ENCODE measurements around the gene PMVK. TPM values are rescaled to one million over a fixed set of nuclear protein-coding genes. Genes with fewer than 3 reads are reported as not detected.

Gene PMVK
- total RNA-seq, 4 donors from 2014 or later: 9.0 to 19.8 (median 15.6) TPM

- H3K36me3 ChIP-seq: peaks cover 0 to 51% (median 5%) of the 10 kb centered on the region in 3 donors
Measured at GRCh38 chr1:154931940-154932487, 4.5 kb downstream of the PMVK start.

DNA sequence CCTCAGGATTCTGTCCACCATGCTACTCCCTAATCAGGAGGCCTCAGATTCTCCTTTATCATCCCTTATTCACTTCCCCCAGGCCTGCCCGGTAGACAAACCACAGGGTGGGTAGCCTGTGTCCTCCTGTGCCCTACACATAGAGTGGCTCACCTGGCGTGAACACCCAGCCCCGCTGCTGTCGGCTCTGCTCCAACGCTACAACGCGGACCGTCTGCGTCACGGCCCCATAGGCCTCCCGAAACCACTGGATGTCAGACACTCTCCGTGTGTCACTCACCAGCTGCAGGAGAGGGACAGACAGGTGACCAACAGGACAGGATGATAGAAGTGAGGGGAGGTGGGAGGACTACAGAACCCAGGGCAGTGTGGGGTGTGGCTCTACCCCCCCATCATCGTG, 10.3 kb downstream of the PMVK start:
- Histone ChIP-seq H3K27me3 (no peaks in the 10 kb centered on the region), H3K36me3 (peaks cover 0 to 98% (median 18%) of the 10 kb centered on the region in 3 donors), H3K27ac (no peak overlapping the region), H3K4me1 (peaks cover 0 to 12% (median 0%) of the 10 kb centered on the region in 4 donors), H3K4me3 (no peak overlapping the region), H3K9me3 (no peaks in the 10 kb centered on the region)
- TF ChIP-seq, protein P1, sequence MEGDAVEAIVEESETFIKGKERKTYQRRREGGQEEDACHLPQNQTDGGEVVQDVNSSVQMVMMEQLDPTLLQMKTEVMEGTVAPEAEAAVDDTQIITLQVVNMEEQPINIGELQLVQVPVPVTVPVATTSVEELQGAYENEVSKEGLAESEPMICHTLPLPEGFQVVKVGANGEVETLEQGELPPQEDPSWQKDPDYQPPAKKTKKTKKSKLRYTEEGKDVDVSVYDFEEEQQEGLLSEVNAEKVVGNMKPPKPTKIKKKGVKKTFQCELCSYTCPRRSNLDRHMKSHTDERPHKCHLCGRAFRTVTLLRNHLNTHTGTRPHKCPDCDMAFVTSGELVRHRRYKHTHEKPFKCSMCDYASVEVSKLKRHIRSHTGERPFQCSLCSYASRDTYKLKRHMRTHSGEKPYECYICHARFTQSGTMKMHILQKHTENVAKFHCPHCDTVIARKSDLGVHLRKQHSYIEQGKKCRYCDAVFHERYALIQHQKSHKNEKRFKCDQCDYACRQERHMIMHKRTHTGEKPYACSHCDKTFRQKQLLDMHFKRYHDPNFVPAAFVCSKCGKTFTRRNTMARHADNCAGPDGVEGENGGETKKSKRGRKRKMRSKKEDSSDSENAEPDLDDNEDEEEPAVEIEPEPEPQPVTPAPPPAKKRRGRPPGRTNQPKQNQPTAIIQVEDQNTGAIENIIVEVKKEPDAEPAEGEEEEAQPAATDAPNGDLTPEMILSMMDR (IDR thresholded peaks at IDR 0.05): no peak
- TF ChIP-seq POLR2A (IDR thresholded peaks at IDR 0.05) (no peak), EP300 (IDR thresholded peaks at IDR 0.05) (no peak)
- 94 to 95% methylated on average over 13 of the region's 13 CpGs for WGBS, 2 donors
- no peak for DNase-seq (ENCODE audit: low spot score in 2 of 2)

More at GRCh38 chr1:154931940-154932487, 4.5 kb downstream of the PMVK start:
- no peak for TF ChIP-seq POLR2A (IDR thresholded peaks at IDR 0.05)
- TF ChIP-seq EP300 (IDR thresholded peaks at IDR 0.05): no peak
- TF ChIP-seq, protein P1 (IDR thresholded peaks at IDR 0.05): no peak
- Histone ChIP-seq H3K27me3 (no peaks in the 10 kb centered on the region), H3K27ac (peak overlapping the region in 1 of 4 donors; percentile 40), H3K4me1 (peaks cover 0 to 30% (median 6%) of the 10 kb centered on the region in 4 donors), H3K4me3 (no peak overlapping the region), H3K9me3 (no peaks in the 10 kb centered on the region)
- DNase-seq (ENCODE audit: low spot score in 2 of 2): no peak
- WGBS, 2 donors: 93 to 97% methylated on average over 11 of the region's 11 CpGs

- 88 to 93% methylated on average over 3 of the region's 3 CpGs for WGBS, 2 donors
- H3K9me3 ChIP-seq: no peaks in the 10 kb centered on the region
- no peaks in the 10 kb centered on the region for H3K27me3 ChIP-seq
- H3K27ac ChIP-seq: no peak overlapping the region
- H3K4me3 ChIP-seq: no peak overlapping the region
- TF ChIP-seq POLR2A (IDR thresholded peaks at IDR 0.05): no peak
- TF ChIP-seq, protein P1 (IDR thresholded peaks at IDR 0.05): no peak
- TF ChIP-seq EP300 (IDR thresholded peaks at IDR 0.05): no peak
- H3K36me3 ChIP-seq: peaks cover 0 to 98% (median 18%) of the 10 kb centered on the region in 3 donors
- no peak for DNase-seq (ENCODE audit: low spot score in 2 of 2)
- H3K4me1 ChIP-seq: peaks cover 0 to 8% (median 0%) of the 10 kb centered on the region in 4 donors
Measured at GRCh38 chr1:154925335-154926170, 11.0 kb downstream of the PMVK start.

DNA sequence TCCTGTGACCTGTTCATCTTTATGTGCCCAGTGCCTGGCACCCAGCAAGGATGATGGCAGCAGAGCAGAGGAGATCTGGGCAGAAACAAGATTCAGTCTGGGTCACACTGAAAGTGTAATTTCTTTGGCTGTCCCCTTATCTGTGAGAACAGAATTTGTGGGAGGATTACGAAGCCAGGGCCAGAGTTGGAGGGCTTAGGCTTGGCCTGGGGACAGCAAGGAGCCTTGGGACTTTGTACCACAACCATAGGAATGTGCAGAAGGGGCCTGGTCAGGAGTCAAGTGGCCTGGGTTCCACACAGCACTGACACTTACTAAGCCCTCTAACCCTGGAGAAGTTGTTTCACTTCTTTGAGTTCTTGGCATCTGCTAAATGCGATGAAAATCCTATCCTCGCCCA, 12.8 kb downstream of the PMVK start:
- H3K36me3 ChIP-seq: peaks cover 0 to 98% (median 18%) of the 10 kb centered on the region in 3 donors
- no peak overlapping the region for H3K27ac ChIP-seq
- DNase-seq (ENCODE audit: low spot score in 2 of 2): no peak
- WGBS, 2 donors: 89 to 98% methylated on average over 3 of the region's 3 CpGs
- H3K4me1 ChIP-seq: no peaks in the 10 kb centered on the region
- H3K4me3 ChIP-seq: no peak overlapping the region
- H3K9me3 ChIP-seq: no peaks in the 10 kb centered on the region
- no peak for TF ChIP-seq POLR2A (IDR thresholded peaks at IDR 0.05)
- TF ChIP-seq, protein P1 (IDR thresholded peaks at IDR 0.05): no peak
- TF ChIP-seq EP300 (IDR thresholded peaks at IDR 0.05): no peak
- no peaks in the 10 kb centered on the region for H3K27me3 ChIP-seq

DNA sequence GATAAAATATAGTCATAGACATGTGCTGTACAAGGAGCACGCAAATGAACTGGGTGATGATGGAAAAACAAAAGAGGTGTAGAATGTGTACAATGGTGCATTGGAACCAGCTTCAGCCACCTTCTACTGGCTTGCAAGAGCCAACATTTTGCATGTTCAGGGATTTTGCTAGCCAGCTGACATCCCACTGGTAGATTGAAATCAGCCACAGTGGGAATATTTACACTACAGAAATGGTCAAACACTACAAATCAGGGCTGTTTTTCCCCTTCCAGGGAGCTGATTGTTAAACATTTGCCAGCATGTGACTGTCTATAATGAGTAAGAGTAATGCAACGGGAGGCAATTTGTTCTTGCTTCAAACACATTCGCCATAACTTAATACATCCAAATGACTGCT, 23.2 kb downstream of the PMVK start:
- Histone ChIP-seq H3K27ac (no peak overlapping the region), H3K9me3 (no peaks in the 10 kb centered on the region), H3K4me1 (no peaks in the 10 kb centered on the region), H3K36me3 (peaks cover 0 to 39% (median 0%) of the 10 kb centered on the region in 3 donors), H3K27me3 (no peaks in the 10 kb centered on the region), H3K4me3 (no peak overlapping the region)
- 86 to 88% methylated on average over 3 of the region's 3 CpGs for WGBS, 2 donors
- no peak for DNase-seq (ENCODE audit: low spot score in 2 of 2)
- TF ChIP-seq POLR2A (IDR thresholded peaks at IDR 0.05): no peak
- TF ChIP-seq, protein P1 (IDR thresholded peaks at IDR 0.05): no peak
- TF ChIP-seq EP300 (IDR thresholded peaks at IDR 0.05): no peak

Data from tibial nerve (tissue), 4 donors.